GM11168 (cell line): ENCODE data around the gene ADAMTSL4.

Experiments used
- in situ Hi-C: fragments of 300-500 bp; cut with MboI; formaldehyde crosslinking; loops from one replicate; pipeline ENCODE4 v1.12.0; 2022; ENCODE audit warnings: low sequenced_read_pairs; ENCODE audit not compliant: unreplicated experiment

Gene ADAMTSL4

DNA sequence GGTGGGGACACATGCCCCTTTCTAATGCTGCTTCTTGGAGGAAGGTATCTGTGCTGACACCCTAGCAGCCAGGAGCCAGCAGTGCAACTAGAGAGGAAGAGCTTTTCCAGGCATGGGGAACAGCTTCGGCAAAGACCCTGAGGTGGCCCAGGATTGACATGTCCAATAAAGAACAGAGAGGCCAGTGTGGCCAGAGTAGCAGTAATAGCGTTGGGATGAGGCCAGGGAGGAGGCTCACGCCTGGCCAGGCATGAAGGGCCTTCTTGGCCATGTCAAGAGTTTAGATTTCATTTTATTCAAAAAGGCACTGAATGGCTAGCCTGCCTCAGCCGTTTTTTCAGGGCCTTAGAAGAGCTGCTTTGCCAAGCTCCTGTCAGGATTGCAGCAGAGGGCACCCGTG lies 16.3 kb upstream of the ADAMTSL4 start:
- in situ Hi-C loops, result no loop called here

DNA sequence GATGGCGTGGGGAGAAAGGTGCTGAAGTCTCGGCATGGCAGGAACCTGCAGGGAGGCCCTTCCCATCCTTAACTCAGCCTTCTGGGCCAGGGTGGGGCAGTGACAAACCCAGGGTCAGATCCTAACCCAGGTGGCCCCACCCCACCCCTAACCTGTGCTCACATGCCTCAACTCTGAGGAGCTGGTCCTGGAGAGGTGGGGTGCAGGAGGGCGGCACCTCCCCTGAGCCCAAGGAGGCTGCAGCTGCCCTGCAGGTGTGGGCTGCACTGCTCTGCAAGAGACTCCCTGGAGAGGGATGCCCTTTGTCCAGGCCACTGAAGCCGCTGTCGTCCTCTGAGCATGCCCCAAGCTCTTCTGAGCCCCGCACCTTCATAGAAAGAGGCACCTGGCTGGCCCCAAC lies 15.2 kb upstream of the ADAMTSL4 start:
- in situ Hi-C loops, result no loop called here

DNA sequence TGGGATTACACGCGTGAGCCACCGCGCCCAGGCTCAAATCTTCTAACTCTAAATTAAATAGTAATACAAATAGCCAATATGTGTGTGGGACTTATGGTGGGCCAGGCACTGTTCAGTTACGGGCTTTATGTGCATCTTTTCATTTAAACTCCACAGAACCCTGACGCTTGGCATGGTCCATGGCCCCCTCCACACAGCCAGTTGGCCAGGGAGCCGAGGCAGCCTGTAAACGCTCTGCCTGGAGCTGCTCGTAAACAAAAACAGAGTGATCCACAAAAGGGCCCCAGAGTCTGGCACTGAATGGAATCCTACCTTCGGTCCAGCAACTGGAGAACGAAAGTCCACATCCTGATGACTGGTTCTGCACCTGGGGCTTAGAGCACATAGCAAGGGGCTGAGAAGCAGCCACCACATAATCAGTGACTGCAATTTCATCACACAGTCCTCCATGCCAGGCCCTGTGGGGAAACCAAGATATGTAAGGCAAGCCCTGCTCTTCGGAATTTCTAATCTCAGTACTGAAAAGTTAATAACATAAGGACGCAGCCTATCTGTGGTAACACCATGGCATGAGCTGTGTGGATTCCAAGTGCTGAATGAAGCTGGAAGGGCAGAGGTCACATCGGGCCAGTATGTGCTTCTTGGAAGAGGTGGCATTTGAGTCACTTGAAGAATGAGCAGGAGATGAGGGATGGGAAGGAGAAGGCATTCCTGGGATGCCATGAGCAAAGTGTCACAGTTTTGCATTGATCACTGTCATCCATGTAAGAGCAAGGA lies 13.5 kb upstream of the ADAMTSL4 start:
- in situ Hi-C loops, result no loop called here

DNA sequence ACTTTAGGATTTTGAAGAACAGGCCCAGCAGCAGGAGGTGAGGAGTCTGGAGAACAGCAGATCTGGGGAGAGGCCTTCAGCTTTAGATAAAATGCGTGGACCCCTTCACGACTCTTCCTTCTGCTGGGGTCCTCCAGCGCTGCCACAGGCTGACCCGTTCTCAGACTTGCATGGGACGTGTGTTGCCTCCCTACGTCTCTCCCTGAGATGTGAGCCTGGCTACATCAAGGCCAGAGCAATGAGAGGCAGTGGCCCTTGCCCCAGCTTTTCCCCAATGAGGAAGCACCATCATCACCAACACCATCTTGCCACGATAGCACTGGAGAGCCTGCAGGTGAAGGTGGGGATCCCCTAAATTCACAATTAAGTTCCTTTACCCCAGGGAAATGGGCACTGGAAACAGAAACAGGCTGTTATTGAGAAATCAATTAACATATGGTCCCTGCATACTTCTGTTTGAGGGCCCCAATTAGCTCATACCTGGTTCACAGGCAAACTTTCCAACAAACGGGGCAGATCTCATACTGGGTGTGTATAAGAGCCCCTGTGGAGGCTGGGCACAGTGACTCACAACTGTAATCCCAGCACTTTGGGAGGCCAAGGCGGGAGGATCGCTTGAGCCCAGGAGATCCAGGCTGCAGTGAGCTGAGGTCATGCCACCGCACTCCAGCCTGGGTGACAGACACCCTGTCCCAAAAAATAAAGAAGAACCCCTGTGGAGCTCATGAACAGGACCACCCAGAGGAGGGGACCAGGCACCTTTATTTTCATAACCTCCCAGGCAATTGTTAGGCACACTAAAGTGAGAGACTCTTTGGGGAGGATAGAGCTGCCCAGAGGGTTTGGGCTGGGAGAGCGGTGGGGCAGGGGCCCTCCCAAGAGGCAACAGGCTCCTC lies 12.1 kb upstream of the ADAMTSL4 start:
- in situ Hi-C loops, result no loop called here

DNA sequence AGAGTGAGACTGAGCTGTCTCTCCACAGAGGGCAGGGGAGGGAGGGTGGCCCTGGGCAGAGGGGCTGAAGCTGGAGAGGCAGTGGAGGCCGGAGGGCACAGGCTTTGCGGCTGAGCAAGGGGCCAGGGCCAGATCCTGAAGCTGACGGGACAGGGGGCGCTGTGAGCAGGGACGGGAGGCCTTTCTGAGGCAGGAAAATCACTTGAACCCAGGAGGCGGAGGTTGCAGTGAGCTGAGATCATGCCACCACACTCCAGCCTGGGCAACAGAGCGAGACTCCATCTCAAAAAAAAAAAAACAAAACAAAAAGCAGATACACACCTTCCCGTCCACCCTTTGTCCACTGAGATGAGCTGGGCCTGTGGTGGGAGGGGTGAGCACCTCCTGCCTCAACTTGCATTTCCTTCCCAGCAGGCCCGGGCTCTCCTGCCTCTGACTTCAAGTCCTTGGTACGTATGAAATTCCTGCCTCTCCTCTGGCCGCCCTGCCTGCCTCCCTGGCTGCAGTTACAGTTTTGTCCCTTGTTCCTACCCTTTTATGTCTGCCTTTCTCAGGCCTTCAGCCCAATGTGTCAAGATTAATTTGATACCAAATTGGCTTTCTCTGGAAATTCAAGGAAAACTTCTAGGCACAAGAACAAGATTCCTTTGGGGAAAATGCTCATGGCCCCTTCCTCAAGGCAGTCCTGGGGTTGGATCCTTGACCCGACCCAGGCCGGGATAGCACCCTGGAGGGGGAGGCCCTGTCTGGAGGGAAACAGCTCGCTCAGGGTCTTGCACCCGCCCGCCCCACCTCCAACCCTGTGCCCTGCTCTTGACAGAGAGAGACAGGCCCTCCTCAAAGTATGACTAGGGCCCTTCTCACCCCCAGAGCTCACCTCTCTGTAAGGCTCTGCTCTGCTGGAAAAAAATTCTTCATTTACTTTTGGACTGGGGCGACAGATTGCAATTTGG lies 11.2 kb upstream of the ADAMTSL4 start:
- in situ Hi-C loops, result no loop called here

DNA sequence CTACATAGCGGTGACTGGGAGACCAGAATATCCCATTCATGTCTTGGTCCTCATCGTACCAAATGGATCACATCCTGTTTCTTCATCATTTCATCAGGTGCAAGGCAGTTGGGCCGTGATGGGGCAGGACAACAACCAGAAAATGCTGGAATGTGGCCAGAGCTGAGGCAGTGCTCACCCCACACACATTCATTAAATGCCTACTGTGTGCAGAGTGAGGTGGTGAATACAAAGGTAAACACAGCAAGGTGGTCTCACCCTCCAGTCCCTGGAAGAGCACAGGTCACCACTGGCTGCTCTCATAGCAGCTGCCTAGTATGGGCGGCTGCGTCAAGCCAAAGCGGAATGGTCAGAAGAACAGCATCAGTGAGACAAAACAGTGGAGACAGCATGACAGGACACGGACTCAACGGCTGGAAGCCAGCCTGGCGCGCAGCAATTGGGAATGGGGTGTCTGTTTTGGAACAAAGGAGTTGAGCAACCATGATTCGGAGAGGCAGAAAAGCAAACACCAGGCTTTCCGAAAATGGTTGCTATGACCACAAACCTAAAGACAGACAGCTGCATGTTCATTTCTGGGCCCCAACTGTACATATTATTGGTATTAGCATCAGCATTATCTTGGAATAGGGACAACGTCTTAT lies 5.6 kb upstream of the ADAMTSL4 start:
- in situ Hi-C loops, result no loop called here

DNA sequence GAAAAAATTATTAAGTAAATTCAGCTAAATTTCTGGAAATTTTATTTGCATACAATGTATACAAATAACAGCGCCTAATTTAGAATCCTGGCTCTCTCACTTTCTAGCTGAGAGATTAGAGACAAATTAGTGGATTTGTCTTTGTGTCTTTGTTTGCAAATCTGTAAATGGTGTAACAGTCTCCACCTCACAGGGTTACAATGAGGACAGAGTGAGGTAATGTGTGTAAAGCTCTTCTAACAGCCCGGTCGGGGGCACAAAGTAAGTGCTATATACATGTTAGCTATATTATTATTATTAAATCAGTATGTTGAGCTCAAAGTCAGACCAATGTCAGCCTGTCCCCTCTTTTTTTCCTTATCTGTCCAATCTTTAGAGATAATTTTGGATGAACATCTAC lies 5.0 kb upstream of the ADAMTSL4 start:
- in situ Hi-C loops, result no loop called here

DNA sequence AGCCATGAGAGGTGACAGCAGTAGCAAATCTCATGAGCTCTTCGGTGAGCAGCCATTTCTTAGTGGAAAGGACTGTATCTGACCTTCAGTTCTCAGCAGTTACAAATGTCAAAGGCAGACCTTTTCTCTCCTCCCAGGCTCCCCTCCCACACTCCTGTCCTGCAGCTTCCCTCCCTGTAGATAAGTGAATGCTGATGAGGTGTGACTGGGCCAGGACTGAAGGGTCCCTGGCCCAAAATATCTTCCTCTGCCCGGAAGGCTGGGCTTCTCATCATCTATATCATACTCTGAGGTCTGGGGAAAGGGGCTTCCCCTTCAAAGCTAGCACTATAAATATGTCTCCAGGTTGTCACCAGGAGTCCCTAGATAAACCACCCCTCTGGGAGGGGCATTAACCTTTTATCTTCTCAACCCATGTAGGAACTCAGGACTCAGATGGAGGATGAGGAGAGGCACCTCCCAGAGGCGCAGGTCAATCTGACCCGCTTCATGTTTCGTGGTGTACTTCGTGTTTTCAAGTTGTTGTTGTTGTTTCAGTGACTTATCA lies 3.6 kb upstream of the ADAMTSL4 start:
- in situ Hi-C loops, result no loop called here

DNA sequence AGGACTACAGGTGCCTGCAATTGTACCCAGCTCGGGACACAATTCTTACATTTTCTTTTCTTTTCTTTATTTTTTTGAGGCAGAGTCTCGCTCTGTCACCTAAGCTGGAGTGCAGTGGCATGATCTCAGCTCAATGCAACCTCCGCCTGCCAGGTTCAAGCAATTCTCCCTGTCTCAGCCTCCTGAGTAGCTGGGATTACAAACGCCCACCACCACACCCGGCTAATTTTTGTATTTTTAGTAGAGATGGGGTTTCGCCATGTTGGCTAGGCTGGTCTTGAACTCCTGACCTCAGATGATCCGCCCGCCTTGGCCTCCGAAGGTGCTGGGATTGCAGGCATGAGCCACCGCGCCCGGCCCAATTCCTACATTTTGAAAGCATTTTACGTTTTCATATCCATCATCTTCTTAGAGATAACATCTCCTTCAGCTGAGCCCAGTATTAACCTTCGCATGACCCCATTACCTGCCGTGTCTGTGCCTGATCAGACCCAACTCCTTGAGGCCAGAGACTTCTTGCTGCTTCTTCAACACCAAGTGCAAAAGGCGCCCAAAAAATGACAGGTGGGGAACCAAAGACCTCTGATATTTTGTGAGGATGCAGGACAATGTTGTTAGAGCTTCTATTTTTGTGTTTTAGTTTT lies 2.8 kb upstream of the ADAMTSL4 start:
- in situ Hi-C loops, result no loop called here

DNA sequence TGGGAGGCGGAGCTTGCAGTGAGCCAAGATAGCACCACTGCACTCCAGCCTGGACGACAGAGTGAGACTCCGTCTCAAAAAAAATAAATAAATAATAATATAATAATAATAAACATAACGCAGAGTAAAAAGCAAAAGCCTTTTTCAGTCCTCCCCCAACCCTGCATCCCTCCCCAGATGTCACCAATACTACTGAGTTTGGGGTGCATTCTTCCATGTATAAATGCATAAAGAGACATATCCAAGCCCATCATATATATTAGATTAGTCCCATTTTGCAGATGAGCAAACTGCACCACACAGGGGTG lies 930 bp upstream of the ADAMTSL4 start:
- in situ Hi-C loops, result no loop called here

DNA sequence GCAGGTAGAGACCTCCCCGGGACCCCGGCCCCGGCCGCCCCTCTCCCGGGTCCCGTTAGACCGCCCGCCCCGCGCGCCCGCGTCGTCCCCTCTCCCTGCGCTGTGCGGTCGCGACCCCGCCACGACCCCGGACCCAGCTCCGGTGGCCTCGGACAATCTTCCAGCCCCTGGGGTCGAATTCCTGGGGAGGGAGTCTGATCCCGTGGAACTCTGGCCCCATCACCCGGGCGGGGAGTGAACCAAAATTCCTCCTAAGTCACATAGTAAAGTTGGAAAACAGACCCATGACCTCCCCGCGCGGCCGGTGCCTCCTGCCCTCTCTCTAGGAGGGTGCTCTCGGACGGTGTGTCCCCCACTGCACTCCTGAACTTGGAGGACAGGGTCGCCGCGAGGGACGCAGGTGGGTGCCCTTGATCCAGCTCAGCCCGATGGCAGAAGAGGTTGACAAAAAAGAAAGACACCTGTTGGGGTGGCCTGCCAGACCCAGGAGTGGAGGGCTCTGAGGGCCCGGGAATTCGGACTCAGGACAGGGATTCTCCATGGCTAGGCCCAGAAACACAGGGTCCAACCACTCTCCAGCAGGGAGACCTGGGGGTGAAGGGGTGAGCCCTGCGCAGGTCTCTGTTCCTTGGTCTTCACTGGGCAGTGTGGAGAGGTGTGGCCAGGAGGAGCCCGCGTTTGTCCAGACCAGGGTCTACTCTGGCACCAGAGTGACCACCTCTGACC lies 451 bp downstream of the ADAMTSL4 start:
- in situ Hi-C loops, result no loop called here

DNA sequence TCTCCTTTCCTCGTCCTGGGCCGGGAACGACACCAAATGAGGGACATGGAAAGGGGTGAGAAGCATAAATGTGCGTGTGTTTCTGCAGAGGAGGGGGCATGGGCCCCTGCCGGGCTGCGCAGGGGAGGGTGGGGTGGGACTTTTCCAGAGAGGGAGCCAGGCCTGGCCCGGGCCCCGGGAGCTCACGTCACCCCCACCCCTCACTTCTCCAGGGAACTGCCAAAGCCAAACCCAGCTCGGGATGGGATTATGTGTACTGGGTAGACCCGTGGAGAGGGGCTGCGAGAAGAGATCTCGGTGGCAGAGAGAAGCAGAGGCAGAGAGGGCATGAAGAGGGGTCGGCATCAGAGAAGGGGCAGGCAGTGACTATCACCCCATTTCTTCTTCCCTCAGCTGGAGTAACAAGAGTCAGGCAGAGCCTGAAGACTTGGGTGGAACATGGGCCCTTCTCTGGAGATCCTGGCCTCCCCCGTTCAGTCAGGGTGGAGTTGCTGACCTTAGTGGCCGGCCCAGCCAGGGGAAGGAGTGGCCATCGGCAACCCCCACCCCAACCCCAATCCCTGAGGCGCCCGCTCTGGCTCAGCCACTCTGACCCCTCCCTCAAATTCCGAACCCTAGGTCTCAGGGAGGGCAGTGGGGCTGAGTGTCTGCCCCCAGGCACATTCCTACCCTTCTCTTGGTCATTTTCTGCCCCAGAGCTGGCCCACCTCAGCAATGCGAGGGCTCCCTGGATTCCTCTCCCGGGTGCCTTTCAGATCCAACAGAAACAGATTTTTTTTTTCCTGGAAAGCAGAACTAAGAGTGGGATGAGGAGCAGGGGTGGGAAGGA lies 1.2 kb downstream of the ADAMTSL4 start:
- in situ Hi-C loops, result no loop called here

DNA sequence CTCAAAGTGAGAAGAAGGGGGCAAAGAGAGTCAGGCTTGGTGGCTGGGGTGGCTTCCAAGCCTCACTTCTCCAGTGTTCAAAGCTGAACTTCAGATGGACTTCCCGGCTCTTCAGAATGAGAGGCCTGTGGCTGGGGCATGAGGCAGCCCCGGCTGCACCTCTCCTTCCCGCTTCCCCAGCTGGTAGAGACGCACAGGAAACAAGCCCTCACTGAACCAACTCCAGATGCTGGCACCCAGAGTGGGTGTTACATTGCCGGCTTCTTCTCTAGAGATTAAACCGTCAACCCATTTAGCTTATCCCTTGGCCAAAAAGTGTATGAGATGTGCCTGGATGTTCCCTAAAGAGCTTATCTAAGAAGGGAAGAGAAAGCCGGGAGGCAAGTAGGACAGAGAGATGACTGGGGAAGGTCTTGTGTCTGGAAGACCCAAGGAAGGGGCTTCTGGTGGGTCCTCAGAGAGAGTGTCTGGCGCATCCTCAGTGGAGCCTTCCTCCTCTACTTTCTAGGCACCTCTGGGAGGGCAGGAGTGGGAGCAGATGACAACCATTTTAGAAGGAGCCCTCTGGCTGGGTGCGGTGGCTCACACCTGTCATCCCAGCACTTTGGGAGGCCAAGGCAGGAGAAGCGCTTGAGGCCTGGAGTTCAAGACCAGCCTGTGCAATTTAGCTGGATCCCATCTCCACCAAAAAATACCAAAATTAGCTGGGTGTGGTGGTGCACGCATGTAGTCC lies 2.0 kb downstream of the ADAMTSL4 start:
- in situ Hi-C loops, result no loop called here

DNA sequence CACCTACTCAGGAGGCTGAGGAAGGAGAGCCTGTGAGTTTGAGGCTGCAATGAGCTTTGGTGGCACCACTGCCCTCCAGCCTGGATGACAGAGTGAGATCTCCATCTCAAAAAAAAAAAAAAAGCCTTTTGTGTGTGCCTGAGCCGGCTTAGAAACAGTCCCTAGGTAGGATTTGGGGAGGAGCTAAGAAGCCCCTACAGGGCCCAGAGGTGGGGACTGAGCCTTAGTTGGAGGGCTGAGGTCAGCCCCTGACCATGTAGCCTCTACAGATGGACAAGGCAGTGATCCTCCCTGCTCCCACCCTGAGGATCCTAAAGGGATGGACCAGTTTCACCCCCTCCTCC lies 2.5 kb downstream of the ADAMTSL4 start:
- in situ Hi-C loops, result no loop called here

DNA sequence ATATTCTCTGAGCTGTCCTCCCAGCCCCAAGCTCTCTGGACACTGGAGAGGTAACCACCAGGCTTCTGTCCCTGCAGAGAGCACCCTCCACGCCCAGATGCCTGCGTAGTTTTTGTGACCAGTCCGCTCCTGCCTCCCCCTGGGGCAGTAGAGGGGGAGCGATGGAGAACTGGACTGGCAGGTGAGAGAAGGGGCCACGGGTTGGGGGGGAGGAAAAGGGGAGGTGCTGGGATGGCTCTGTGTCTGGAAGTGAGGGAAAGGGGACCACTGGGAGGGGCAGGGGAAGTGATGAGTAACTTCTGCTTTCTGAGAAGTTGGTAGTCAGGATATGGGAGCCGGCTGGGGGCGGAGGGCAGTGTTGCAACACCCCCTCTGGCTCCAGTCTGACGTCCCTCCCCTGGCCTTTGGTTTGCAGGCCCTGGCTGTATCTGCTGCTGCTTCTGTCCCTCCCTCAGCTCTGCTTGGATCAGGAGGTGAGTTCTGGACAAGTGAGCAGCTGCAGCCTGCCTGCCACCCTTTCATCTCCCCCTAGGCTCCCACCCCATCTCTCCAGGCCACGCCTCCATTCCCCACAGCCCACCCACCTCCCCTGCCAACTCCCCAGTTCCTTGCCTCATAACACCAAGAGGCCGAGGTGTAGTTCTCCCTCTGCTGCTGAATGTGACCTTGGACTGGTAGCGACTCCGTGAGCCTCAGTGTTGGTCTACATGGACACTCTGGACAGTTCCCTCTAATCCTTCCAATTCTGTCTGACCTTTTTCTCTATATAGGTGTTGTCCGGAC lies 3.1 kb downstream of the ADAMTSL4 start:
- in situ Hi-C loops, result no loop called here

DNA sequence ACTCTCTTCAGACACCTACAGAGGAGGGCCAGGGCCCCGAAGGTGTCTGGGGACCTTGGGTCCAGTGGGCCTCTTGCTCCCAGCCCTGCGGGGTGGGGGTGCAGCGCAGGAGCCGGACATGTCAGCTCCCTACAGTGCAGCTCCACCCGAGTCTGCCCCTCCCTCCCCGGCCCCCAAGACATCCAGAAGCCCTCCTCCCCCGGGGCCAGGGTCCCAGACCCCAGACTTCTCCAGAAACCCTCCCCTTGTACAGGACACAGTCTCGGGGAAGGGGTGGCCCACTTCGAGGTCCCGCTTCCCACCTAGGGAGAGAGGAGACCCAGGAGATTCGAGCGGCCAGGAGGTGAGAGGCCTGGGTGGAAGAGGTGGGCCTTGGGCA lies 3.7 kb downstream of the ADAMTSL4 start:
- in situ Hi-C loops, result no loop called here
